Activated CD4-positive, alpha-beta T cell treated with anti-CD3 and anti-CD28 coated beads for 36 hours (primary cell): ENCODE results near the gene OTOP3. TPM values are rescaled to one million over a fixed set of nuclear protein-coding genes. Genes with fewer than 3 reads are reported as not detected.

Experiments used
- ATAC-seq: fragments of 200-7000 bp; cut with Tn5 transposase; one replicate; pipeline ENCODE4 v1.10.0; 2021; ENCODE audit warnings: mild to moderate bottlenecking, moderate library complexity
- CTCF ChIA-PET: fragments of 350-600 bp; sonication (Branson Sonifier 250); formaldehyde crosslinking; loops from one replicate; lab custom pipeline; 2021; ENCODE audit warnings: antibody characterized with exemption; lab: Charles Lee
- POLR2A ChIA-PET: fragments of 350-600 bp; sonication (Branson Sonifier 250); formaldehyde crosslinking; loops from one replicate; lab custom pipeline; 2021; ENCODE audit warnings: antibody characterized with exemption, inconsistent platforms; lab: Charles Lee
- DNase-seq: peaks from one replicate; pipeline ENCODE4 v3.0.0-alpha.2; 2020
- H3K27ac Mint-ChIP-seq: one replicate; pipeline ENCODE4 v1.8.0; 2021; ENCODE audit warnings: mixed read lengths
- H3K27me3 Mint-ChIP-seq: one replicate; pipeline ENCODE4 v1.8.0; 2021; ENCODE audit warnings: mixed read lengths
- H3K36me3 Mint-ChIP-seq: one replicate; pipeline ENCODE4 v1.8.0; 2021; ENCODE audit warnings: low read depth, mixed read lengths
- H3K4me1 Mint-ChIP-seq: one replicate; pipeline ENCODE4 v1.8.0; 2021; ENCODE audit warnings: mixed read lengths
- H3K4me3 Mint-ChIP-seq: one replicate; pipeline ENCODE4 v1.8.0; 2021; ENCODE audit warnings: mild to moderate bottlenecking, moderate library complexity, mixed read lengths
- H3K9me3 Mint-ChIP-seq: one replicate; pipeline ENCODE4 v1.8.0; 2021; ENCODE audit warnings: low read depth, mixed read lengths
- intact Hi-C, 2 experiments: fragments of 100-400 bp; cut with DNase I in 1 of 2; cut with micrococcal nuclease in 1 of 2; formaldehyde crosslinking; loops; one replicate each; pipeline versions ENCODE4 v1.14.2 to v1.15.1; 2022 to 2024; cut with DNase I, micrococcal nuclease
- total RNA-seq, 2 experiments: library from RNA; stranded (reverse); gene quantifications; one replicate each; pipeline ENCODE4 v1.2.3, GENCODE V29; 2021

The OTOP3 gene
- not detected for total RNA-seq

GRCh38 chr17:74935585-74936469 is at the start of gene OTOP3:
Gene OTOP3 (plus strand): TSS chr17:74935898. CDS start chr17:74935922, 24 bp downstream.
- H3K36me3 Mint-ChIP-seq, result no peaks in the 10 kb centered on the region
- peaks cover 43% of the 10 kb centered on the region for H3K27me3 Mint-ChIP-seq
- H3K4me1 Mint-ChIP-seq, result no peaks in the 10 kb centered on the region
- ATAC-seq (no peak), DNase-seq (no peak)
- POLR2A ChIA-PET, result no interaction called here
- H3K9me3 Mint-ChIP-seq, result no peaks in the 10 kb centered on the region
- no peak within 1 kb of the TSS for H3K4me3 Mint-ChIP-seq
- no peak within 1 kb of the TSS for H3K27ac Mint-ChIP-seq
- intact Hi-C loops, result no loop called here
- CTCF ChIA-PET, result interaction anchor here (1.2 kb wide), 1 partner anchor 38 kb away, joined by 3 read pairs; no protein-coding TSS in a partner anchor

- CTCF ChIA-PET, result interaction anchor here (0.9 kb wide), 1 partner anchor 67 kb away, joined by 3 read pairs; no protein-coding TSS in a partner anchor
- no peaks in the 10 kb centered on the region for H3K4me1 Mint-ChIP-seq
- H3K27me3 Mint-ChIP-seq, result peaks cover 20% of the 10 kb centered on the region
- H3K4me3 Mint-ChIP-seq, result no peak overlapping the region
- ATAC-seq (no peak), DNase-seq (no peak)
- no peak overlapping the region for H3K27ac Mint-ChIP-seq
- H3K36me3 Mint-ChIP-seq, result no peaks in the 10 kb centered on the region
- H3K9me3 Mint-ChIP-seq, result no peaks in the 10 kb centered on the region
- intact Hi-C loops, result no loop called here
- POLR2A ChIA-PET, result no interaction called here
These were observed 47.2 kb upstream of the OTOP3 start for GRCh38 chr17:74888469-74888868.

GRCh38 chr17:74890554-74890953 is 45.1 kb upstream of the OTOP3 start:
- intact Hi-C loops, result no loop called here
- Mint-ChIP-seq H3K4me1 (peaks cover 3% of the 10 kb centered on the region), H3K4me3 (no peak overlapping the region), H3K27ac (no peak overlapping the region), H3K9me3 (no peaks in the 10 kb centered on the region), H3K36me3 (no peaks in the 10 kb centered on the region), H3K27me3 (peaks cover 23% of the 10 kb centered on the region)
- ChIA-PET POLR2A (no interaction called here), CTCF (interaction anchor here (0.6 to 1.6 kb wide), 5 partner anchors 9 to 602 kb away, joined by 3 to 4 read pairs (median 3); no protein-coding TSS in a partner anchor)
- ATAC-seq (no peak), DNase-seq (no peak)

- ATAC-seq, result no peak
- peaks cover 28% of the 10 kb centered on the region for H3K27me3 Mint-ChIP-seq
- peaks cover 3% of the 10 kb centered on the region for H3K4me1 Mint-ChIP-seq
These were observed 43.5 kb upstream of the OTOP3 start for GRCh38 chr17:74892013-74892841.

GRCh38 chr17:74892974-74893911 is 42.5 kb upstream of the OTOP3 start, which contains the start of gene FADS6:
Gene FADS6 (minus strand): TSS chr17:74893633. CDS start chr17:74893595, 38 bp downstream.
- DNase-seq, result peak; percentile 18

More at GRCh38 chr17:74892013-74892841, 43.5 kb upstream of the OTOP3 start:
- H3K4me3 Mint-ChIP-seq, result no peak overlapping the region
- CTCF ChIA-PET, result interaction anchor here (0.7 to 2.1 kb wide), 5 partner anchors 10 to 325 kb away, joined by 3 to 5 read pairs (median 3); partner anchors contain the start of gene CD300H
- H3K36me3 Mint-ChIP-seq, result no peaks in the 10 kb centered on the region
- no peak for DNase-seq
- no peaks in the 10 kb centered on the region for H3K9me3 Mint-ChIP-seq
- intact Hi-C loops, result no loop called here
- POLR2A ChIA-PET, result no interaction called here
- H3K27ac Mint-ChIP-seq, result no peak overlapping the region

GRCh38 chr17:74893936-74894671 is 41.6 kb upstream of the OTOP3 start:
- no peak overlapping the region for H3K27ac Mint-ChIP-seq
- POLR2A ChIA-PET, result no interaction called here
- CTCF ChIA-PET, result interaction anchor here (0.7 to 1.0 kb wide), 2 partner anchors 85 to 147 kb away, joined by 3 read pairs; no protein-coding TSS in a partner anchor
- H3K4me1 Mint-ChIP-seq, result peaks cover 3% of the 10 kb centered on the region
- no peaks in the 10 kb centered on the region for H3K36me3 Mint-ChIP-seq
- ATAC-seq (no peak), DNase-seq (no peak)
- H3K4me3 Mint-ChIP-seq, result no peak overlapping the region
- H3K9me3 Mint-ChIP-seq, result no peaks in the 10 kb centered on the region
- peaks cover 28% of the 10 kb centered on the region for H3K27me3 Mint-ChIP-seq
- intact Hi-C loops, result no loop called here

More at GRCh38 chr17:74892974-74893911, 42.5 kb upstream of the OTOP3 start, which contains the start of gene FADS6:
- Mint-ChIP-seq H3K4me1 (peaks cover 3% of the 10 kb centered on the region), H3K36me3 (no peaks in the 10 kb centered on the region), H3K27me3 (peaks cover 28% of the 10 kb centered on the region), H3K9me3 (no peaks in the 10 kb centered on the region), H3K4me3 (no peak within 1 kb of the TSS), H3K27ac (no peak within 1 kb of the TSS)
- ChIA-PET CTCF (interaction anchor here (0.6 to 2.1 kb wide), 3 partner anchors 28 to 146 kb away, joined by 3 to 5 read pairs (median 3); no protein-coding TSS in a partner anchor), POLR2A (no interaction called here)
- peak; percentile 61 for ATAC-seq
- intact Hi-C loops, result no loop called here

GRCh38 chr17:74898376-74898946 is 37.2 kb upstream of the OTOP3 start:
- no peaks in the 10 kb centered on the region for H3K36me3 Mint-ChIP-seq
- intact Hi-C loops, result no loop called here
- DNase-seq, result no peak
- peaks cover 3% of the 10 kb centered on the region for H3K4me1 Mint-ChIP-seq
- H3K9me3 Mint-ChIP-seq, result no peaks in the 10 kb centered on the region
- ChIA-PET POLR2A (no interaction called here), CTCF (interaction anchor here (0.7 kb wide), 1 partner anchor 851 kb away, joined by 3 read pairs; no protein-coding TSS in a partner anchor)
- H3K27me3 Mint-ChIP-seq, result peaks cover 22% of the 10 kb centered on the region
- no peak overlapping the region for H3K4me3 Mint-ChIP-seq
- no peak overlapping the region for H3K27ac Mint-ChIP-seq
- no peak for ATAC-seq

GRCh38 chr17:74900208-74900607 is 35.5 kb upstream of the OTOP3 start:
- CTCF ChIA-PET, result interaction anchor here (0.6 kb wide), 1 partner anchor 66 kb away, joined by 3 read pairs; no protein-coding TSS in a partner anchor
- no peaks in the 10 kb centered on the region for H3K36me3 Mint-ChIP-seq
- intact Hi-C loops, result no loop called here
- DNase-seq (no peak), ATAC-seq (no peak)
- H3K4me1 Mint-ChIP-seq, result peaks cover 3% of the 10 kb centered on the region
- POLR2A ChIA-PET, result no interaction called here
- H3K27ac Mint-ChIP-seq, result no peak overlapping the region
- H3K4me3 Mint-ChIP-seq, result no peak overlapping the region
- no peaks in the 10 kb centered on the region for H3K9me3 Mint-ChIP-seq
- H3K27me3 Mint-ChIP-seq, result peaks cover 16% of the 10 kb centered on the region

GRCh38 chr17:74901353-74902135 is 34.2 kb upstream of the OTOP3 start:
- DNase-seq (no peak), ATAC-seq (no peak)
- Mint-ChIP-seq H3K4me3 (no peak overlapping the region), H3K27ac (no peak overlapping the region), H3K9me3 (no peaks in the 10 kb centered on the region), H3K4me1 (peaks cover 5% of the 10 kb centered on the region), H3K27me3 (peaks cover 10% of the 10 kb centered on the region), H3K36me3 (no peaks in the 10 kb centered on the region)
- CTCF ChIA-PET, result interaction anchor here (0.5 kb wide), 1 partner anchor 599 kb away, joined by 3 read pairs; no protein-coding TSS in a partner anchor
- POLR2A ChIA-PET, result no interaction called here
- intact Hi-C loops, result no loop called here
